ENCODE measurements around the gene ADCY6.

Gene ADCY6

DNA sequence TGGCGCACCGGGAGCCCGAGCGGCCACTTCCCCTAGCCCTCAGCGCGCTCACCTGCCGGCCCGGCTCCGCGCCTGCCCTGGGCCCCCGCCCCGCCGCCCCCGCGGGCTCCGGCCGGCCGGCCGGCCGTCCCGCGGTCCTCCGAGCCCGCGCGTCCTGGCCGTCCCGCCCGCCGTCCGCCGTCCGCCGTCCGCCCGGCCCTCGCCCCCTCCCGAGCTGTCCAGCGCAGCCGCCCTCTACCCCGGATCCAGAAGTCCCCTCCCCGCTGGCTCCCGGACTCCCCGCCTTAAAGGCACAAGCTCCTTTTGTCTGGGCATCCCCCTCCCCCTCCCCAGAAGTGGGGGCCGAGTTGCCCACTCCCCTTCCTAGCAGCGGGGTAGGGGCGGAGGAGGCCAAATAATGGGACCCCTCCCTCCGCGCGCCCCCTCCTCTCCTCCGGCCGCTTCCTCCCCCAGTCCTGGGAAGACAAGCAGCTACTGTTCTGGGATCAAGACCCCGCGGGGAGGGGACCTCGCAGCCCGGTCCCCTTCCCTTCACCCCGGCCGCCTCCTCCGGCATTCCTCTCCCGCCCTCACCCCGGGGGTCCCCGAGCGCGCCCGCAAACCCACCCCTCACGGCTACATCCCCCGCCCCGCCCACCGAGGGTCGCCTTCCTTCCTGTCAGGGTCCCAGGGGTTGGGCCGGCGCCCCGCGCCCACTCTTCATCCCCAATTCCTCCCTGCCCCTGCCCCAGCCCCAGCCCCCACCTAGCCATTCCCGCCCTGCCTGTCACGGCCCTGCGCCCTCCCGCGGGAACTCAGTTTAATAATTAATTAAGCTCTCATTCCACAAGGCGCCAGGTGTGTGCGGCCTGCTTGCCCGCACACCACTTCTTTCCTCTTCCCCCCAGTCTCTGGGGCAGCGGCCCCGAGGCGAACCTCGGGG, at the start of gene ADCY6:
ADCY6 (minus strand) TSS at position 236 of the 922 bp plus-strand sequence. CDS start 5,655 bp downstream, outside the sequence.
- no peak for DNase-seq

DNA sequence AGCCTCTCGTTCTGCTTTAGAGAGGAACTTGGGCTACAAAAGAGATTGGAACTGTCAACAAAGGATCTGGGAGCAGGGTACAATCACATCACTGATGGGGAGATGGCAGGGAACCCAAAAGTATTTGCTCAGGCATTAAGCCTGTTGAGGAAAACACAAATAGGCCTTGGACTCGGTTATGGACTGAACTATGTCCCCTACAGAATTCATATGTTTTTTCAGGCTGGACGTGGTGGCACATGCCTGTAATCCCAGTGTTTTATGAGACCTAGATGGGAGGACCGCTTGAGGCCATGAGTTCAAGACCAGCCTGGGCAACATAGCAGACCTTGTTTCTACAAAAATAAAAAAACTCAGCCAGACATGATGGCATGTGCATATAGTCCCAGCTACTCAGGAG, 49.2 kb upstream of the ADCY6 start:
- DNase-seq = no peak

- no peak for DNase-seq
Observed at GRCh38 chr12:48832321-48833060, 43.6 kb upstream of the ADCY6 start.

DNA sequence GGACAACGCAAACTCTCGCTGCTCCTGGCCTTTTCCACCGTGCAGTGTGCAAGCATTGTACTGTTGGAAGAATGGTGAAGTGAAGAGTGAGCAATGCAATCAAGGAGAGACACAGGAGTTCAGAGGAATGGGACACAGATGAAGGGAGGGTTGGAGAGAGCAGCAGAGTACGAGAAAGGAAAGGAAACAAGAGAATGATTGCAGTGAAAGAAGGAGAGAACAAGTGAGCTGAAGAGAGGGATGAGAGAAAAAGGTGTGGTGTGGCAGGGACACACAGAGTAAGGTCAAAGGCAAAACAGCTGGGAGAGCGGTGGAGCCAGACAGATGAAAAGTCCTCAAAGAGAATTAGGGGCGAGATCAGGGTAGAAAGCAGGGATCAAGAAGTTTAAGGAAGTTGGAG, 42.4 kb upstream of the ADCY6 start:
- no peak for DNase-seq

DNA sequence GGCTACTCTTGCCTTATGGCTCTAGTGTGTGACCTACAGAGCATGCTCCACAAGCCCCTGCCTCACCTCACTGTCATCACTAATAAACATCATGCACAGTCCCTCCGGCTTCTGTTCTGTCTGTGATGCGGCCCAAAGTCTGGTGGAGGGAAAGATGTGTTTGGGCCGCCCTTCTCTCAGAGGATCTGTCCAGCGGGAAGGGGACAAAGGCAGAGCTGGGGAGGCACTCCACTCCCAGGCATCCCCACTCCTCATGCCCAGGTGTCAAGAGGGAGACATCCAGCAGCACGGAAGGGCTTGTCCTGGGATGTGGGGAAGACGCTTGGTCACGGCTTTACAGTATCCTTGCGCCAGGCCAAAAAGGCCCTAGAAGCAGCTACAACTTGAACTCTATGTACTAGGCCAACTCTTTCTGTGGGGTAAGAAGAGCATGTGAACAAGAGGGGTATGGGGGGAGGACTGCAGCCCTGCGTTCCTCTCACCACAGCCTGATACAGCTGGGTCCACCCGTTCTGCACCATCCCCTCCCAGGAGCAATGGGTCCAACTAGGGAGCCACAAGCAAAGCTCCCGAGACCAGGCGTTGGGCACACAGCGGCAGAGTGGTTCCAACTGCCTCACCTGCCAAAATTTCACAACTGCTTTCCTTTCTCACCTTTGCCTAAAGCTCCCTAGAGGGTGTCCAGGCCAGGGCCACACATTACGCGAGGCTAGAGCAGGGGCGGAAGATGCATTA, 40.1 kb upstream of the ADCY6 start:
- DNase-seq = no peak

DNA sequence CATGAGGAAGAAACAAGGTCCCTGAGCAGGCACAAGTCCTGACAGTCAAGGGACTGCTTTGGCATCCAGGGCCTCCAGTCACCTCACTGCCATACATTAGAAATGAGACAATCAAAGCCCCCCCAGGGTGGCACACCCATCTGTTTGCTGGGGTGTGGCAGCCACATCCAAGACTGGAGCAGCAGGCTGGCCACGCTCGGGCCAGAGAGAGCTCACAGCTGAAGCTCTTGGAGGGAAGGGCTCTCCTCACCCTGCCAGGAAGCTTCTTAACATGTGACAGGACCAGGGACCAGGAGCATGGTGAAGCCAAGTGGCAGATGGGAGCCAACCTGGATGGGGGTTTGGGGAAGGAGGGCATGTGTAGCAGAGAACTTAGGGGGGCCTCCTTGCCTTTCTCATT, 39.4 kb upstream of the ADCY6 start:
- DNase-seq = no peak

DNA sequence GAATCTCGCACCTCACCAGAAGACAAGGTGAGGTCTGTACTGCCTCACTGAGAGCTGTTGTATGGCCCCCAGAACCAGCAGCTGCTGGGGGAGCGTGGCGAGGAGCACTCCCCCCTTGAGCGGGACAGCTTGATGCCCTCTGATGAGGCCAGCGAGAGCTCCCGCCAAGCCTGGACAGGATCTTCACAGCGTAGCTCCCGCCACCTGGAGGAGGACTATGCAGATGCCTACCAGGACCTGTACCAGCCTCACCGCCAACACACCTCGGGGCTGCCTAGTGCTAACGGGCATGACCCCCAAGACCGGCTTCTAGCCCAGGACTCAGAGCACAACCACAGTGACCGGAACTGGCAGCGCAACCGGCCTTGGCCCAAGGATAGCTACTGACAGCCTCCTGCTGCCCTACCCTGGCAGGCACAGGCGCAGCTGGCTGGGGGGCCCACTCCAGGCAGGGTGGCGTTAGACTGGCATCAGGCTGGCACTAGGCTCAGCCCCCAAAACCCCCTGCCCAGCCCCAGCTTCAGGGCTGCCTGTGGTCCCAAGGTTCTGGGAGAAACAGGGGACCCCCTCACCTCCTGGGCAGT, 38.7 kb upstream of the ADCY6 start:
- DNase-seq = no peak

GRCh38 chr12:48827026-48827425, 38.1 kb upstream of the ADCY6 start:
- no peak for DNase-seq

DNA sequence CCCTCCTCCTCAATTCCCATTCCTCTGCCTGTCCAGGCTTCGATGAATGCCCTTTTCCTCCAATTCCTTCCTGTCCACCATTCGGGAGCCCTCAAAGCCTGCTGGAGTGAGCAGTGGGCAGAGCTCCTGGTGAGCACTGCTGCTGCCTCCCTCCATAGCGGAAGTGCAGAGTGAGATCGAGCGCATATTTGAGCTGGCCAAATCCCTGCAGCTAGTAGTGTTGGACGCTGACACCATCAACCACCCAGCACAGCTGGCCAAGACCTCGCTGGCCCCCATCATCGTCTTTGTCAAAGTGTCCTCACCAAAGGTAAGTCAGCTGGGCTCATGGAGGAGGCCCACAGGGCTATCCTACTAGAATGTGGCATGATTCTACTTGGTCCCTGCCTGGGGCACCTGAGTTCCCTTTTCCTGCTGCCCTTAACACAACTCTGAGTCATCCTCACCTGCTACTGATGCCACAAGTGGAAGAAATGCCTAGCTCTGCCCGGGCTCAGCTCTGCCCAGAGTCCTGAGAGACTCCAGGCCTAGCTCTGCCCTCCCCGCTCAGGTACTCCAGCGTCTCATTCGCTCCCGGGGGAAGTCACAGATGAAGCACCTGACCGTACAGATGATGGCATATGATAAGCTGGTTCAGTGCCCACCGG, 37.4 kb upstream of the ADCY6 start:
- DNase-seq = no peak

DNA sequence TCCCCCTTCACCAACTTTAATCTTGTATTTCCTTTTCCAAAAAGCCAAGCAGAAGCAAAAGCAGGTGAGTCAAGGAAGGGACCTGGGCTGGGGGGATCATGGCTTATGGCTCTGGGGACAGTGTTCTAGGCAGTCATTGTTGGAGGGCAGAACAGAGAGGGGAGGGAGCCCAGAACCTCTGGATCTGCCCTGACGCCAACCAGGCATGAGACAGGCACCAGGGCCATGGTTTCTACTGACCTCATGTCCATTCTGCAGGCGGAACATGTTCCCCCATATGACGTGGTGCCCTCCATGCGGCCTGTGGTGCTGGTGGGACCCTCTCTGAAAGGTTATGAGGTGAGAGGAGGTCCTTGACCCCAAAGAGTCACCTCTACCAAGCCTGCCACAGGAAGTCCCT, 36.0 kb upstream of the ADCY6 start:
- no peak for DNase-seq

- DNase-seq = peak in 1 of 2 donors; percentile 6
Observed at GRCh38 chr12:48824112-48824511, 35.2 kb upstream of the ADCY6 start.

GRCh38 chr12:48823281-48823680, 34.4 kb upstream of the ADCY6 start:
- DNase-seq = no peak

GRCh38 chr12:48822711-48823110, 33.8 kb upstream of the ADCY6 start:
- DNase-seq = no peak

DNA sequence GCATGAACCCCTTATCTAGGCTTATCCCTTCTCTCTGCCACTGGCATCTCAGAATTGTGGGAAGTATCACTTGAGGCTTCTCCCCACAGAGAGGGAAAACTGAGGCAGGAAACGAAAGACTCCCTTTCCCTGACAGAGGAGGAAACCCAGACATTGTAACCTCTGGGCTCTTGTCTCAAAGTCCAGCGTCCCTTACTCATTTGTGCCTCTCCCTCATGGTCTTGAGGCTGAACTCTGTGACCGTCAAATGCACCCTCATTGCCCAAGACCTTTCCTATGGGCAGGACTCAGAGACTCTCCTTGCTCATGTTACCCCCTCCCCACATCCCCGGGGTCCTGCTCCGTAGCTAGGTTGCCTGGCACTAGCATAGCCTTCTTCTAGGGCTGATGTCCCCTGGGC, 33.2 kb upstream of the ADCY6 start:
- no peak for DNase-seq

- DNase-seq = no peak
Observed at GRCh38 chr12:48819986-48820725, 31.3 kb upstream of the ADCY6 start.

DNA sequence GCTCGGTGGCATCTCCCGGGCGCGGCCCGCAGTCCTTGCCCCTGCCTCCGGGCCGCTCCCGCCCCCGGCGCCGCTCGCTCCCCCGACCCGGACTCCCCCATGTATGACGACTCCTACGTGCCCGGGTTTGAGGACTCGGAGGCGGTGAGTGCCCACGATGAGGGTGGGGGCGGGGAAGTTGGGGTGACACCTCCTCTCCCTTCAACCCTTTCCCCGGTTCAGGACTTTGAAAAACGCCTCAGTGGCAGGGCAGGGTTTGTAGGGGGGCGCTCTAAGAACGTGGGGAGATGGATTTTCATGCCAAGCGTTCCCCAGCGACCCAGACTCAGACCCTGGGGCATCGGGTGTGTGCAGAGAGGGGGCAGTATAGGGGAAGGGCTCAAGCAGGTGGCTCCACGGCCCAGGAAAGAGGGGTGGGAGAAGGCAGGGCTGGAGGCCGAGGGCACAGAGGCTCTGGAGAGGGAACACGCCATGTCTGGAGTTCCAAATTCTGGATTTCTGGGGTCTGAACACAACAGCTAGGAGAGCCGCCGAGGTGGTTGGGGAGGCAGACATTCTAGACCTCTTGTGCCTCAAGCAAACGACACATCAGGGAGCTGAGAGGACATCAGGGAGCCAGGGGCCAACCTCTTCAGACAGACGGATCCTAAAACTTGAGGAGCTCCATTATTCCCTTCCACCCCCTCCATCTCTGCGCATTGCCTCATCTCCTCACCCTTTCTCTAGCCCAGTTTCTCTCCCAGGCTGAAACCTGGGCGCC, 30.1 kb upstream of the ADCY6 start:
- DNase-seq = peak; percentile 57 to 73

GRCh38 chr12:48817873-48818830, 29.3 kb upstream of the ADCY6 start, which contains the start of gene CACNB3:
Gene CACNB3 (plus strand): TSS chr12:48818496. CDS start chr12:48818930, 434 bp downstream.
- peak; percentile 78 to 79 for DNase-seq

DNA sequence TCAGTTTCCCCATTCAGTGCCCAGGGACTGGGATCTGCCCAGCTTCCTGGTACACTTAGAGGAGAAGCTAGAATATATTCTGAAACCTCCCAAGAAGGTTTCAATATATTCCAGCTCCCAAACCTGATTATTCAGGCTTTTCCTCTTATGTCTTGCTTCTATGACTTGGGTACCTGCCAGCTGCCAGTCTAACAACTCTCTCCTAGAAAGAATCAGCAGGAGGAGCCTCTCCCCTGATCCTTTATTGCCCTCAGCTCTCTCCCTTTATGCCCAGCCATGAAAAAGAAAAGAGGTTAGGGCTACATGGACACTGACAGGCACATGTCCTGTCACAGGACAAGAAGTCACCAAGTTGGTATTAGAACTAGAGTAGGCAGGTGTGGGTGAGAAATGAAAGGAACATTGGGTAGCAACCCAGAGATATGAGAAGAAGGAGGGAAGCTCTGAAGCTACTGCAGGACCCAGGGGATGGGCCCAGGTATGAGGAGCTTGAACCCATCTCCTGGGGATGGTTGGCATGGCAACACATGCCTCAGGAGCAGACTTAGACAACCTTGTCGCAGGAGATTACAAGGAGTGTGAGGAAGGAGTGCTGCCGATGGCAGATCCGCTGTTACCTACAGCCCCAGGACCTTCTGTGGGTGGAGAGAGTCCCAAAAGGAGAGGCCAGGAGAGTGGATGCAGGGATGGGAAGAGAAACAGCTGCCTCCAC, 27.4 kb upstream of the ADCY6 start:
- no peak for DNase-seq
